GM18517 (cell line): ENCODE results near the gene SLC49A4.

Experiments used
- ATAC-seq: cut with Tn5 transposase; IDR thresholded peaks from one replicate; pipeline ENCODE4 v1.9.1; 2021; ENCODE audit warnings: mild to moderate bottlenecking, moderate library complexity; ENCODE audit not compliant: unreplicated experiment

The SLC49A4 gene

DNA sequence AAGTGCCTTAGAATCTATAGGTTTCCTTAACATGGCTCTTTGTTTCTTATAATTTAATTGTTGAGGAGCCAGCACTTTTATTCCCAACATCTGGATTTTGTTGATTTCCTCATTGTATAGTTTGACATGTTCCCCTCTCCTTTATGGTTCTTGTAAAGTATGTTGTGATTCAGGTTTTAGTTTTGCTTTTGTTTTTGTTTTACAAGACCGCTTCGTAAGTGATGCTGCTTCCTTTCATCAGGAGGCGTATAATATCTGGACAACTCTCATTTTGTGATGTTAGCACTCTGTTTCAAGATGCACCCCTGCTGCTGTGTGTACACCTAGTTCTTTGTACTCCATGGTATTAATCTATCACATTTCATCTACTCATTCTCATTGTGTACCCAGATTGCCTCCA lies 48.7 kb downstream of the SLC49A4 start:
- ATAC-seq: no peak

DNA sequence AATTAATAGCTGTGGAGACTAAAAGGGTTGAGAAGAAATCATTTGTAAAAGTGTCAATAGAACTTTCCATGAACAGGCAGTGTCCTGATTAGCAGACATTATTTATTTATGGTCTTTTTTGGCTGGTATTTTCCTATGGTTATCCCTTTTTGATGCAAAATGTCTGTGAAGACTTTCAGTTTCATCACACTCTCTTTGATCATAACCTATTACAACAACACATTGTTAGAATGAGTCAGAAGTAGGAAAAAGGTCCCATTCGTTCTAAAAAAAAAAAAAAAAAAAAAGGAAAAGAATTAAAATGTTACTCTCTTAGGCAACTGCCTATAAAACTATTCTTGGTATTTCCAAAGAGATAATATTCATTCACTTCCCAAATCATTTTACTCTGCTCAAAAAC lies 62.1 kb downstream of the SLC49A4 start:
- ATAC-seq: no peak

GRCh38 chr3:122858373-122858772 lies 63.5 kb downstream of the SLC49A4 start:
- no peak for ATAC-seq

GRCh38 chr3:122859021-122859805 lies 64.3 kb downstream of the SLC49A4 start:
- no peak for ATAC-seq

DNA sequence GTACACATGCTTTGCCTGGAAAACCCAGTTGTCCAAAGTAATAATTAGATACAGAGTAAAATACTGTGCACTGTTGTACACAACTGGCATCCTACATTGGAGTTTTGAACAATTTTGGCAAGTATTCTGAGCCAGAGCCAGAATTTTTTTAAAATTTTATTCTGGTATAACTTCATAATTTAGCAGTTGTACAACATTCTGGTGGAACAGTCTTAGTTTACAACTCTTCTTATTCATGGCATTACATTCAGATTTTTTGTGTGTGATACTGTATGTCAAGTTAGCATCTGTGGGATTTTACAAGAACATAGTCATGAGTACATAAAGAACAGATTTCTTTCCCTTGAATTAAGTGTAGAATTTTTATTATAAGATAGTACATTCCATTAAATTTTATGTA lies 67.5 kb downstream of the SLC49A4 start:
- ATAC-seq: no peak

DNA sequence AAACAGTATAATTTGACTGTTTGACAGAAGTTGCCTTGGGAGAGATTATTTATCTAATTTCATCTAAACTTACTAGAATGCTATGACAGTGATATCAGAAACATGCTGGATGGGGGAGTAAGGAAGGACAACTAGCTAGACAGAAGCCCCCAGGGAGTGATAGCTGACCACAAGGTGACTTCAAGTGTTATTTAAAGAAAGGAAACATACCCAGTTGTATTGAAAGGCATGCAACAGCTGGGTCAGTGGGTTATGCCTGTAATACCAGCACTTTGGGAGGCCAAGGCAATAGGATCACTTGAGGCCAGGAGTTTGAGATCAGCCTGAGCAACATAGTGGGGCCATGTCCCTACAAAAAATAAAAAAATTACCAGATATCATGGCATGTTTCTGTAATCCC lies 69.6 kb downstream of the SLC49A4 start:
- ATAC-seq: no peak

DNA sequence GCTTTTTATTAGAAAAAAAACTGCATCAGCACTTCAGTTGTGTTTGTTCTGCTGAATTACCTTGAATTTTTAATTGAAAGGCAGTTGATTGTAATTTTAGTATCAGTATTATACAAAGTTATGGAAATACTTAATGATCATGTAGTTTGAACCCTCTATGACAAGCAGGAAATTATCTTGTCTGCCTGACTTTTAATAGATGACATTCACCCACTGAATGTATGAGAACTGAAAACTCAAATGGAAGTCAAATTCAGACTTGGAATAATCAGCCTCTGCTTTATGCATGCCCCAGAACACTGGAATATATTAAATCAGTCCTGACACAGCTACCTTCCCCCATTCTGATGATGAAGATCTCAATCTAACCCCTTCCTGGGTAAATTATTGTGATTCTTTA lies 73.5 kb downstream of the SLC49A4 start:
- ATAC-seq: no peak

GRCh38 chr3:122873741-122874515 lies 79.1 kb downstream of the SLC49A4 start:
- no peak for ATAC-seq

DNA sequence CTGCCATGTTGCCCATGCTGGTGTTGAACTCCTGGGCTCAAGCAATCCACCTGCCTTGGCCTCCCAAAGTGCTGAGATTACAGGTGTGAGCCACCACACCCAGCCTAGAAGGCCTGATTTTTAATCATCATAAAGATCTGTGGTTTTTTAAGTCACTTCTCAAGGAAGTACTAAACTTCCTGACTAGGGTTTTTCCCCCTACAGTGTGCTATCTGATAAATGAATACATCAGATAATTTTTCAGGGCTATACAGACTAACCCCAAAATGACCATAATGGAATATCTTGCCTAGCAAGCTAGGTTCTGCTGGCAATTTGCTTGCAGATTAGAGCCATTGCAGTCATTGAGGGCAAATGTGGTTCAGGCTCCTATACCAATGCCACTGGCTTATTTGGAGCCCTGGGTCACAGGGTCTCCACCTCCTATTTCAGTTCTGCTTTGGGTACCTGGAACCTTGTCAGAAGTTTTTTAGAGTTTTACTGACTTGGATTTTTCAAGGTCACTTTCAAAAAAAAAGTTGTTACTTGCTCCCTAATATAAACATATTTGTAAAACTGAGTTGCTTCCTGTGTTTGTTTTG lies 80.8 kb downstream of the SLC49A4 start:
- ATAC-seq: no peak

DNA sequence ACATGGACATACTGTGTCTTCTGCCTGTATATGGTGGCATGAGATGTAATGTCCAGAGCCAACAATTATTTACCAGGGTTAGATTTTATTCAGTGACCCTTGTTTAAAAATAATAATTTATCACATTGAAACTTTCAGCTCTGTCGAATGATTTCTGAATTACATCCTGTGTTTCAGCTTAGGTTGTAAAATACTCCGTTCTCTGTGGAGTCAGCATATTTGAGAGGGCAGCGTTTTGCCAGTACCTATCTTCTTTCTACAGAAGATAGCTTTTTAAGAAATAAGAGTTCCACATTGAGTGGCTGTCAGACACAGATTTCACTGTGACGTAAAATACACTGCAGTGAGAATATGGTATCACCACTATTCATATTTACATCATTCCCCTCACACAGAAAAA lies 85.3 kb downstream of the SLC49A4 start:
- ATAC-seq: no peak

DNA sequence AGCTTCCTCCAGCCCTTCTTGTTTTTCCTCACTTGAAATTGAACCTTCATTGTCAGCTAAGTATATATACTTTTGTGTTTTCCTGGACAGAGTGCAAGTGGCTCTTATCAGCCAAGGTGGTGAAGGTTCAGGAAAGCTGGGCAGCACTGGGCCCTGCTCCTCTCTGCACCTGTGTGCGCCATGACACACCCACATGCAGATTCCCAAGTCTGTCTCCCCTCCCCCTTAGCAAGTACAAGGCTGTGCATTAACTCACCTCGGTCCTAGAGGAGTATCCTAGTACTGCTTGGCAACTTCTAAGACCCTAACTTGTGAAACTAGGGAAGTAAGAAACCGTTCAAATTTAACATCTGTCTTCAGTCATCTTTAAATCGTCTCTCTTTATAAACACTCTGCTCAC lies 85.8 kb downstream of the SLC49A4 start:
- no peak for ATAC-seq

DNA sequence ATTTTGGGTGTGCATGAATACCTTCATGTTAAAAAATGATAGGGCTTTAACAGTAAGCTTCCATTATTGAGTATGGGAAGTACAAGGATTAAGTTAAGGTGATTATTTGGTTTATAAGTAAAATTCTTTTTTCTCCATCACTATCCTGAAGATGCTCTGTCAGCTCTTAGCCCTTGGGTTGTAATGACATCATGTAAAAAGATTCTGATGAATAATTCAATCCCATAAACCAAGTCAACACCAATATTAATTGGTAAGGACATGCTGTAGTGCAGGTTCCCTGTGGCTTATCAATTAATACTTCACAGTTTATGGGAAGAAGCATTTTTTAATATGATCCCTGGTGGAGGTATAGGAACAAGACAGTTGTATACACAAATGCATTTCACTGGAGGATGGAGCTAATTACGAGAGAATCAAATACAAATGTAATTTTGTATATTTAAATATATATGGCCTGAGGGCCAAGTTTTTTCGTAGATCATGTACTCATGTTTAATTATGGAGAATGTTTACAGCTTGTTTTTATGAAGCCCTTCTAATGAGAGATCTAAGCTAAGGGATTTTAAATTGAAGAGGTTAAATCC lies 87.6 kb downstream of the SLC49A4 start:
- no peak for ATAC-seq

DNA sequence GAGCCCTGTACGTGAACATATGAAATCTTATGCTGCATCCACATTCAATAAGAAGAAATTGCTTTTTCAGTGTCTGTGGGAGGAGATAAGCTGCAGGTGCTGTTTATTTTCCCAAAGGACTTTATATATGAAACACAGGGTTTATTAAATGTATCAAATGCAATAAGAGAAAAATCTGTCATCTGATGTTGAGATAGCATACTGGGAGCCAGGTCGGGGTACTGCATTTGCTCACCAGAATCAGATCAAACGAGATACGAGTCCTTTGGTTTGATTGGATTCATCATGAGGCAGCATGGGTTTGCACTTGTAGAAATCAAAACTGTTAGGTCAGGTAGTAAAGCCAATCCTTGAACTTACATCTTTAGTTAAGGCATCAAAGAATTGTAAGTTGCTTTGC lies 91.4 kb downstream of the SLC49A4 start:
- no peak for ATAC-seq

- no peak for ATAC-seq
Measured at GRCh38 chr3:122886946-122887345, 92.1 kb downstream of the SLC49A4 start.

GRCh38 chr3:122890077-122890719 lies 95.3 kb downstream of the SLC49A4 start:
- peak; percentile 50 for ATAC-seq

- ATAC-seq: no peak
Measured at GRCh38 chr3:122890720-122891220, 95.9 kb downstream of the SLC49A4 start.

DNA sequence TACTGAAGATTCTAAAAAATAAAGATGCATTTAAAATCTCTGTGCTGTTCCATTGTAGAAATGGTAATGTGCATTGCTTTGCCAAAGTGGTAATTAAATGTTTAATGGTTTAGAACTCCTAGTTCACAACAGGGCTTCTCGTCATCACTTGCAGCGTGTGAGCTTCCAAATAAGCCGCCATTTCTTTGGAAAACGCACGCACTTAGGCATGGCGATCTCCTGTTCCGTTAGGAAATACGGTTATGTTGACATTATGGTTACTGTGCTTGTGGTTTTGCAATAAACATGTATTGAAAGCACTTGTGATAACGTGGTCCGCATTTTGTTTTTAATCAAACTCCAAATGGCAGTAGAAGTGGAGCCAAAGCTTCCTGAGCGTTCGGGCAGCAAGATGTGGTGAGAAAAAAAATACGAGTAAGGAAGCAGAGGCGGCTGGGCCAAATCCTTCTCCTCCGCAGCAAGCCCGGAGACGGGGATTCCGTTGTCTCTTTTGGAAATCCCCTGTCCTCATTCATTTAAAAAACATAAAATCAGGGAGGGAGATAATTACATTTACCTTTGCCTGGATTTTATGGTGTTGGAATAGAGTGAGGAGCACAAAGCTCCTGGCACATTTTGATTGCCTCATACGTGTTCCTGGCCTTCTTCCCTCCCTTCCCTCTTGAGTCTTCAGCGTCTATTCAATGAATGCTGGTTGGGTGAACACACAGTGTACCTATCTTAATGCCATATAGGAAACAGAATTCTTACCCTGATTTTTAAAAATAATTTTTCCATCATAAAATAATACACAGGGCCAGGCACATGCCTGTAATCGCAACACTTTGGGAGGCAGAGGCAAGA lies 97.5 kb downstream of the SLC49A4 start:
- ATAC-seq: no peak

GRCh38 chr3:122893282-122893681 lies 98.4 kb downstream of the SLC49A4 start:
- no peak for ATAC-seq

- no peak for ATAC-seq
Measured at GRCh38 chr3:122893754-122894668, 99.1 kb downstream of the SLC49A4 start.
